Fibroblast of villous mesenchyme (primary cell): ENCODE measurements around the gene MEN1. TPM values are rescaled to one million over a fixed set of nuclear protein-coding genes. Genes with fewer than 3 reads are reported as not detected.

Source experiments
- DNase-seq: peaks from one replicate; pipeline ENCODE4 v3.0.0-alpha.2; 2010; ENCODE audit warnings: low read depth
- H3K4me3 ChIP-seq: 2 replicates; pipeline ENCODE4 v1.5.1; 2011; ENCODE audit warnings: low read depth, mild to moderate bottlenecking, low read length
- total RNA-seq: library from RNA; depleted of rRNA; stranded (reverse); fragments of >200 nt; gene quantifications from 2 replicates; pipeline ENCODE4 v1.2.3, GENCODE V29; 2012
- TF ChIP-seq, protein P1 (sequence below): IDR thresholded peaks from 2 replicates; pipeline ENCODE4 v1.5.1; 2012; ENCODE audit warnings: low read depth, mild to moderate bottlenecking, low read length; ENCODE audit not compliant: insufficient read depth

The MEN1 gene
- total RNA-seq, 1 donor, result 17.7 TPM

- no peak for DNase-seq
- no peak overlapping the region for H3K4me3 ChIP-seq
- TF ChIP-seq, protein P1, sequence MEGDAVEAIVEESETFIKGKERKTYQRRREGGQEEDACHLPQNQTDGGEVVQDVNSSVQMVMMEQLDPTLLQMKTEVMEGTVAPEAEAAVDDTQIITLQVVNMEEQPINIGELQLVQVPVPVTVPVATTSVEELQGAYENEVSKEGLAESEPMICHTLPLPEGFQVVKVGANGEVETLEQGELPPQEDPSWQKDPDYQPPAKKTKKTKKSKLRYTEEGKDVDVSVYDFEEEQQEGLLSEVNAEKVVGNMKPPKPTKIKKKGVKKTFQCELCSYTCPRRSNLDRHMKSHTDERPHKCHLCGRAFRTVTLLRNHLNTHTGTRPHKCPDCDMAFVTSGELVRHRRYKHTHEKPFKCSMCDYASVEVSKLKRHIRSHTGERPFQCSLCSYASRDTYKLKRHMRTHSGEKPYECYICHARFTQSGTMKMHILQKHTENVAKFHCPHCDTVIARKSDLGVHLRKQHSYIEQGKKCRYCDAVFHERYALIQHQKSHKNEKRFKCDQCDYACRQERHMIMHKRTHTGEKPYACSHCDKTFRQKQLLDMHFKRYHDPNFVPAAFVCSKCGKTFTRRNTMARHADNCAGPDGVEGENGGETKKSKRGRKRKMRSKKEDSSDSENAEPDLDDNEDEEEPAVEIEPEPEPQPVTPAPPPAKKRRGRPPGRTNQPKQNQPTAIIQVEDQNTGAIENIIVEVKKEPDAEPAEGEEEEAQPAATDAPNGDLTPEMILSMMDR, result no peak
Measured at GRCh38 chr11:64841592-64842365, 31.4 kb upstream of the MEN1 start.

DNA sequence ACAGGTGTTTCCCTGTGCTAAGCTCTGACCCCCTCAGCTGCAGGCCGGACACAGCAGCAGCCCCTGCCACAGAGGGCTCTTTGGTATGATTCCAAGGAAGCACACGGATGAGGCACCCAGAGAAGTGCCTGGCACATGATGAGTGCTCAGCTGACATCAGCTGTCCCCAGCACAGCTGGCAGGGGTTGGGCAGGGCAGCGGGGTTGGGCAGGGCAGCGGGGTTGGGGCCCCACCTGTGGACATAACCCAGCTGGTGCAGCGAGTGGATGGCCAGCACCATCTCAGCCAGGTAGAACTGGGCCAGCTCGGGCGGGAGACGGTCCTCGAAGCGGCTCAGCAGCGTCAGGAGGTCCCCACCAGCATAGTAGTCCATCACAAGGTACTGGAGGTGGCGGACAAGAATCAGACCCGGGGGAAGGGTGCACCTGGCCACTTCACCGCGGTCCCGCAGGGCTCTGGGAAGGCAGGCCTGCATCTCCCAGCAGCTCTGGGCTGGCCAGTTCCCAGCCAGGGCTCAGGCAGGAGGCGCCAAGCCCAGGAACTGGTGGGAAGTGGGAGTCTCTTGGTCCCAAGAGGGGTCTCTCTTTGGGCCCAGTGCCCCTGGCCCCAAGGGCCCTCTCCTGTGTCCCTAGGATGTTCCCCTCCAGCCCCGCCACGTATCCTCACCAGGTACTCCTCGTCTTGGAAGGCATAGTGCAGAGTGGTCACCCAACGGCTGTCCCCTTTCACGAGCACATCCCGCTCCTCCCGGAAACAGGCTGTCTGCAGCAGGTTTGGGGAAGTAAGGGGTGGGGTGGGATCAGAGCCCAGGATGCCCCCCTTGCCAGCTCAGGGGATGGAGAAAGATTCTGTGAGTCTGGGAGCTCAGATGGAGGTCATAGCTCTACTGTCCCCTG lies 29.8 kb upstream of the MEN1 start:
- no peak for DNase-seq
- no peak overlapping the region for H3K4me3 ChIP-seq
- TF ChIP-seq, protein P1, result no peak

GRCh38 chr11:64839335-64839734 lies 29.0 kb upstream of the MEN1 start:
- no peak overlapping the region for H3K4me3 ChIP-seq
- TF ChIP-seq, protein P1, result no peak
- no peak for DNase-seq

GRCh38 chr11:64838600-64839334 lies 28.4 kb upstream of the MEN1 start:
- no peak for DNase-seq
- H3K4me3 ChIP-seq, result no peak overlapping the region
- TF ChIP-seq, protein P1, result no peak

DNA sequence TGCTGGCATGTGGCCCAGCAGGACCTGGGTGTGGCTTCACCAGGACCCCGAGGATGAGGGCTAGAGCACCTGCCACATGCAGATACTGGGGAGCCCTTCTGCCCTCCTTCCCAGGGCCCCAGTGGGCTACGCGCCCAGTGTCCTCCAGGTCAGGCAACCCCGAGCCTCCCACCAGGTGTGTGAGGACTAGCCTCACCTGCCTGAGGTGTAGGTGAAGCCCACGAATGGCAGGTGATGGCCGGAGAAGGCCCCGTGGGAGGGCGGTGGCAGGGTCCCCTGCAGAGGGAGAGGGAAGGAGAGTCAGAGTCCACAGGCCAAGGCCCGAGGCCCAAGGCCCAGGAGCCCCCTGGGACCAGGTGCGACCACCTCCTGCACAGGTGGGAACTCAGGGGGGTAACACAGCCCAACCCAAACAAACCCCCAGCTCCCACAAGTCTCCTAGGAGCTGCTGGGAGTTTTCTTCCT lies 27.6 kb upstream of the MEN1 start:
- no peak for DNase-seq
- TF ChIP-seq, protein P1, result no peak
- H3K4me3 ChIP-seq, result no peak overlapping the region

DNA sequence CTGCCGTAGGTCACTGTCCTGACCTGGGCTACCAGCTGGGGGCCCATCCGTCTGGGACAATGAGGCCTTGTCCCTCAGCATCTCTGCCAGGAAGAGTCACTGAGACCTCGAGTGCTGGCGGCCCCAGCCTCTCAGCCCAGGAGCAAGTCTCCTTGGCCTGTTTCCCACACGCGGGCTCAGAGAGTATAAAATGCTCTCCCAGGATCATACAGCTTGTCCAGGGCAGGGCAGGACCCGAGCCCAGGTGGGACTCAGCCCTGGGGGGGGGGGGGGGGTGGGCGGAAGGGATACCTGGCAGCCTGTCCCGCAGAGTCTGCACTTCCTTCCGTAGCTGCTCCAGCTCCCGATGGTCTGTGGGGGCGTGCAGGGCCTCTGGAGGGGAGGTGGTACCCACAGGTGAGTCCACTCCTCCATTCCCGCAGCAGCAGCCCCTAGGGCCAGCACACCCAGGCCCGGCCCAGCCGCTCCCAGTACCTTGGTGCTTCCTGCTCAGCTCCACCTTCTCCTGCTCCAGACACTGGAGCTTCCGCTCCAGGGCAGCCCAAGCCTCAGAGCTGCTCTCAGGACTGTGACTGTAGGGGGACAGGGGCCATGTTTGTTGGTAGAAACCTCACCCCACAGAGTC lies 26.2 kb upstream of the MEN1 start:
- DNase-seq, result no peak
- no peak overlapping the region for H3K4me3 ChIP-seq
- TF ChIP-seq, protein P1, result no peak
